Left forelimb (tissue), 1 donor: ENCODE data around the gene SLC51B.
"Not testable (repeated sequence)": the region's sequence is repeated elsewhere in the genome, so short reads cannot be mapped to it uniquely, and the experiment has no call there.

Source experiments
- DNase-seq: peaks from one replicate; pipeline ENCODE4 v3.0.0-alpha.2; 2018; ENCODE audit warnings: low spot score

The SLC51B gene

GRCh38 chr15:65066635-65067316 is 21.6 kb downstream of the SLC51B start:
- DNase-seq: no peak

GRCh38 chr15:65067317-65067644 is 22.1 kb downstream of the SLC51B start:
- peak; percentile 70 for DNase-seq

GRCh38 chr15:65067645-65068402 is 22.6 kb downstream of the SLC51B start, which contains the start of gene RASL12:
RASL12 (minus strand) TSS chr15:65067991; CDS start chr15:65067835, 156 bp downstream.
- no peak for DNase-seq

GRCh38 chr15:65068403-65068788 is 23.2 kb downstream of the SLC51B start:
- peak; percentile 51 for DNase-seq

GRCh38 chr15:65069179-65069578 is 24.0 kb downstream of the SLC51B start:
- DNase-seq: peak; percentile 46

- DNase-seq: peak; percentile 20
Observed at GRCh38 chr15:65069779-65070546, 24.8 kb downstream of the SLC51B start.

- no peak for DNase-seq
Observed at GRCh38 chr15:65071381-65071811, 26.2 kb downstream of the SLC51B start.

GRCh38 chr15:65072027-65072426 is 26.8 kb downstream of the SLC51B start:
- no peak for DNase-seq

GRCh38 chr15:65072617-65073016 is 27.4 kb downstream of the SLC51B start:
- no peak for DNase-seq

GRCh38 chr15:65074946-65075345 is 29.8 kb downstream of the SLC51B start:
- not testable (repeated sequence) for DNase-seq

- DNase-seq: not testable (repeated sequence)
Observed at GRCh38 chr15:65075607-65076395, 30.6 kb downstream of the SLC51B start.

GRCh38 chr15:65076486-65077290 is 31.5 kb downstream of the SLC51B start, which contains the start of gene KBTBD13:
KBTBD13 (plus strand) TSS chr15:65076746; CDS start chr15:65076816, 70 bp downstream.
- DNase-seq: no peak

GRCh38 chr15:65077291-65077980 is 32.2 kb downstream of the SLC51B start:
- DNase-seq: no peak

GRCh38 chr15:65077981-65078352 is 32.8 kb downstream of the SLC51B start:
- no peak for DNase-seq

GRCh38 chr15:65079580-65079979 is 34.4 kb downstream of the SLC51B start:
- DNase-seq: no peak

GRCh38 chr15:65081270-65081669 is 36.1 kb downstream of the SLC51B start:
- no peak for DNase-seq

GRCh38 chr15:65081758-65082157 is 36.6 kb downstream of the SLC51B start:
- DNase-seq: no peak

GRCh38 chr15:65082303-65082953 is 37.2 kb downstream of the SLC51B start:
- no peak for DNase-seq

- DNase-seq: no peak
Observed at GRCh38 chr15:65083262-65083701, 38.1 kb downstream of the SLC51B start.
